Heart left ventricle (tissue), 16 donors: ENCODE data around the gene KCNQ2. TPM values are rescaled to one million over a fixed set of nuclear protein-coding genes. Genes with fewer than 3 reads are reported as not detected.

ENCODE experiments used
- ATAC-seq, 4 donors: fragments of 200-7000 bp; cut with Tn5 transposase; one replicate each; pipeline ENCODE4 v1.9.1; 2020 to 2022; ENCODE audit warnings: moderate library complexity in 4 of 4, mild to moderate bottlenecking in 3 of 4, moderate number of reproducible peaks in 1 of 4
- DNase-seq, 5 donors: peaks; one replicate each; pipeline ENCODE4 v3.0.0-alpha.2; 2020
- H3K27ac ChIP-seq, 12 donors: fragments of 200-600 bp; sonication (generic) in 4 of 12; one replicate each; pipeline versions ENCODE4 v1.5.0 to v1.8.0; 2016 to 2022; ENCODE audit warnings: mild to moderate bottlenecking in 2 of 12
- H3K27me3 ChIP-seq, 9 donors: fragments of 200-600 bp; sonication (generic) in 2 of 9; one replicate each; pipeline versions ENCODE4 v1.5.1 to v1.8.0; 2016 to 2022; ENCODE audit warnings: mild to moderate bottlenecking in 3 of 9
- H3K36me3 ChIP-seq, 9 donors: fragments of 200-600 bp; sonication (generic) in 2 of 9; one replicate each; pipeline versions ENCODE4 v1.5.0 to v1.8.0; 2018 to 2022; ENCODE audit warnings: mild to moderate bottlenecking in 2 of 9
- H3K4me1 ChIP-seq, 12 donors: fragments of 200-600 bp; sonication (generic) in 4 of 12; one replicate each; pipeline versions ENCODE4 v1.5.0 to v1.8.0; 2016 to 2022; ENCODE audit warnings: mild to moderate bottlenecking in 3 of 12
- H3K4me3 ChIP-seq, 12 donors: fragments of 200-600 bp; sonication (generic) in 4 of 12; one replicate each; pipeline versions ENCODE4 v1.5.0 to v1.8.0; 2017 to 2022; ENCODE audit warnings: mild to moderate bottlenecking in 9 of 12, moderate library complexity in 4 of 12
- H3K9me3 ChIP-seq, 12 donors: fragments of 200-600 bp; sonication (generic) in 4 of 12; one replicate each; pipeline versions ENCODE4 v1.5.0 to v1.8.0; 2016 to 2022; ENCODE audit warnings: mild to moderate bottlenecking in 1 of 12
- POLR2A ChIP-seq, 2 donors: fragments of 450-650 bp; IDR thresholded peaks; one replicate each; pipeline ENCODE4 v1.6.1; 2017; ENCODE audit warnings: antibody characterized with exemption in 2 of 2, mild to moderate bottlenecking in 2 of 2, moderate library complexity in 2 of 2
- WGBS, 4 donors: extraction: QIAGEN DNeasy Blood & Tissue Kit in 2 of 4; methylation state at CpG; one replicate each; pipeline versions ENCODE4 v1.1.5 to v1.1.7; 2013 to 2018; 5-methylcytosine and 5-hydroxymethylcytosine counted together
- intact Hi-C, 10 donors: fragments of 100-400 bp; cut with DNase I; formaldehyde crosslinking; loops; one replicate each; pipeline versions ENCODE4 v1.11.1 to v1.14.2; 2022
- polyA plus RNA-seq, 2 donors: library from polyadenylated mRNA; stranded (reverse); fragments of 200-250 nt; gene quantifications; one replicate each; pipeline ENCODE4 v1.2.3, GENCODE V29; 2013
- total RNA-seq, 9 donors: library from RNA; depleted of rRNA in 2 of 9; stranded (reverse); fragments of >200 nt in 2 of 9; fragmentation: NEBNext Ultra II Directional in 3 of 9; extraction: Animal tissue kit (Norgen Biotek cat#: 25700) in 3 of 9; gene quantifications; one replicate each; pipeline versions ENCODE4 v1.1.0 to v1.2.4, GENCODE V29; 2016 to 2023
- TF ChIP-seq, protein P1 (sequence below), 12 donors: fragments of 200-600 bp; sonication (generic) in 4 of 12; IDR thresholded peaks; one replicate each; pipeline versions ENCODE4 v1.5.0 to v1.8.0; 2018 to 2022; ENCODE audit warnings: antibody characterized with exemption in 12 of 12, mild to moderate bottlenecking in 5 of 12
- donor health status: ischemic (EF 13 %, LVEDD 7.1; RV severe dilation, severe dysfunction).
- donor health status: healthy with polysubstance abuse.
- donor health status: DM: no; HTN: yes; CAD: no.
- donor health status: DM: no; HTN: no; CAD: no.
- donor health status: ischemic (EF 25% LVEDD 6.9; RV normal size, moderate dysfunction).
- donor health status: ischemic (EF 25% LVEDD 5.7; RV mildly dilated, moderate dysfunction).
- donor health status: healthy.
- donor health status: DM: yes; HTN: yes; CAD: no.
- donor health status: ischemic (EF 35%, LVEDD 5.7; RV mildly dilated, moderate dysfunction).
- donor health status: nonischemic (EF 11% LVEDD 7.7; RV severe dilation, severe dysfunction).
- donor health status: DM: yes; HTN: yes; CAD: no.
- donor health status: PGD.
- donor health status: ischemic (EF 29% LVEDD 5.4; RV normal size, mild dysfunction).
- donor health status: nonischemic (EF 23%, LVEDD 6.1; RV moderate dilation, normal function).

KCNQ2 gene
- total and polyA plus RNA-seq, 11 donors = 0.06 to 2.6 (median 0.65) TPM; not detected in 7

DNA sequence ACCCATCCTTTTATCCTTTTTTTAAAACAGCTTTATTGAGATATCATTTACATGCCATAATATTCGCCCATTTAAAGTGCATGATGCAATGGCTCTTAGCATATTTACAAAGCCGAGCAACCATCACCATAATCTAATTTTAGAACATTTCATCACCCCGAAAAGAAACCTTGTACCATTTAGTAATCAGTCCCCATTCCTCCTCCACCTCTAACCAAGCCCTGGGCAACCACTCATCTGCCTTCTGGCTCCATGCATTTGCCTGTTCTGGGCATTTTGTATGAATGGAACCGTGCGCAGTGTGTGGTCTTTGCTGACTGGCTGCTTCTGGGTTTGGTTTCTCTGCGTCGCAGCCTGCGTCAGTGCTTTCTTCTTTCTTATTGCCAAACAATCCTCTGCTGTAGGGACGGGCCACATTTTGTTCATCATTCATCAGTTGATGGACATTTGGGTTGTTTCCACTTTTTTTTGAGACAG, 36.7 kb upstream of the KCNQ2 start:
- peak; percentile 42 to 87 (median 76) for ATAC-seq
- Histone ChIP-seq H3K27me3 (peaks cover 0 to 7% (median 0%) of the 10 kb centered on the region in 9 donors), H3K9me3 (peaks cover 0 to 17% (median 3%) of the 10 kb centered on the region in 12 donors), H3K36me3 (no peaks in the 10 kb centered on the region), H3K27ac (peak overlapping the region in 4 of 12 donors; percentile 30 to 60 (median 52)), H3K4me1 (no peaks in the 10 kb centered on the region), H3K4me3 (no peak overlapping the region)
- intact Hi-C loops = no loop called here
- peak in 1 of 5 donors; percentile 8 for DNase-seq
- TF ChIP-seq, protein P1, sequence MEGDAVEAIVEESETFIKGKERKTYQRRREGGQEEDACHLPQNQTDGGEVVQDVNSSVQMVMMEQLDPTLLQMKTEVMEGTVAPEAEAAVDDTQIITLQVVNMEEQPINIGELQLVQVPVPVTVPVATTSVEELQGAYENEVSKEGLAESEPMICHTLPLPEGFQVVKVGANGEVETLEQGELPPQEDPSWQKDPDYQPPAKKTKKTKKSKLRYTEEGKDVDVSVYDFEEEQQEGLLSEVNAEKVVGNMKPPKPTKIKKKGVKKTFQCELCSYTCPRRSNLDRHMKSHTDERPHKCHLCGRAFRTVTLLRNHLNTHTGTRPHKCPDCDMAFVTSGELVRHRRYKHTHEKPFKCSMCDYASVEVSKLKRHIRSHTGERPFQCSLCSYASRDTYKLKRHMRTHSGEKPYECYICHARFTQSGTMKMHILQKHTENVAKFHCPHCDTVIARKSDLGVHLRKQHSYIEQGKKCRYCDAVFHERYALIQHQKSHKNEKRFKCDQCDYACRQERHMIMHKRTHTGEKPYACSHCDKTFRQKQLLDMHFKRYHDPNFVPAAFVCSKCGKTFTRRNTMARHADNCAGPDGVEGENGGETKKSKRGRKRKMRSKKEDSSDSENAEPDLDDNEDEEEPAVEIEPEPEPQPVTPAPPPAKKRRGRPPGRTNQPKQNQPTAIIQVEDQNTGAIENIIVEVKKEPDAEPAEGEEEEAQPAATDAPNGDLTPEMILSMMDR (IDR thresholded peaks at IDR 0.05) = no peak
- TF ChIP-seq POLR2A (IDR thresholded peaks at IDR 0.05) = no peak
- 75 to 80% (median 79%) methylated on average over 9 of the region's 9 CpGs for WGBS, 4 donors

DNA sequence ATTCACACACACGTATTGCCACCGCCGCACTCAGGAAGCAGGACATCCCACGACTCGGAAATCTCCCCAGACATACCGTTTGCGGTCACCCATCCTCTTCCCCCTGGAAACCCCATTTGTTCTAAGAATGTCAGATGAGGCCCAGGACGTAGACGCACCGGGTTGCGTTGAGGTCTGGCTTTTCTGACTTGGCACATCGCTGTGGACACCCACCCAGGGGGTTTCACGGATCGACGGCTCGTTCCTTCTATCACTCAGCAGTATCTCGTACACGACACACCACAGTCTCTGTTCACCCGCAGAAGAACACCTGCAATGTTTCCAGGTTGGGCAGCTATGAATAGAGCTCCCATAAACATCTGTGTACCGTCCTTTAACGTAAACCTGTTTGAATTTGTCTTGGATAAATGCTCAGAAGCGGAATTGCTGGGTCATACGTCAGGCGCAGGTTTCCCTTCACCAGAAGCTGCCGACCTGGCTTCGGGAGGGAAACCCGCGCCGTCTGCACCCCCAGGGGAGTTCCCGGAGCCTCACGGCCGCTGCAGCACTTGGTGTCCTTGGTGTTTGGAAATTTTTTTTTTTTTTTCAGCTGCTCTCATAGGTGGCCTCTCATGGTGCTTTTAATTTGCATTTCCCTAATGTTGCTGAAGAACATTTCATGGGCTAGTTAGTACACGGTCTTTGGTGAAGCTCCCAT, 35.8 kb upstream of the KCNQ2 start:
- Histone ChIP-seq H3K4me1 (no peaks in the 10 kb centered on the region), H3K36me3 (no peaks in the 10 kb centered on the region), H3K4me3 (no peak overlapping the region), H3K27ac (no peak overlapping the region), H3K9me3 (peaks cover 0 to 19% (median 3%) of the 10 kb centered on the region in 12 donors), H3K27me3 (peaks cover 0 to 7% (median 0%) of the 10 kb centered on the region in 9 donors)
- ATAC-seq (no peak), DNase-seq (peak in 1 of 5 donors; percentile 12)
- intact Hi-C loops = no loop called here
- WGBS, 4 donors = 89 to 92% (median 89%) methylated on average over 33 of the region's 33 CpGs
- TF ChIP-seq POLR2A (IDR thresholded peaks at IDR 0.05) = no peak
- TF ChIP-seq, protein P1 (IDR thresholded peaks at IDR 0.05) = no peak

DNA sequence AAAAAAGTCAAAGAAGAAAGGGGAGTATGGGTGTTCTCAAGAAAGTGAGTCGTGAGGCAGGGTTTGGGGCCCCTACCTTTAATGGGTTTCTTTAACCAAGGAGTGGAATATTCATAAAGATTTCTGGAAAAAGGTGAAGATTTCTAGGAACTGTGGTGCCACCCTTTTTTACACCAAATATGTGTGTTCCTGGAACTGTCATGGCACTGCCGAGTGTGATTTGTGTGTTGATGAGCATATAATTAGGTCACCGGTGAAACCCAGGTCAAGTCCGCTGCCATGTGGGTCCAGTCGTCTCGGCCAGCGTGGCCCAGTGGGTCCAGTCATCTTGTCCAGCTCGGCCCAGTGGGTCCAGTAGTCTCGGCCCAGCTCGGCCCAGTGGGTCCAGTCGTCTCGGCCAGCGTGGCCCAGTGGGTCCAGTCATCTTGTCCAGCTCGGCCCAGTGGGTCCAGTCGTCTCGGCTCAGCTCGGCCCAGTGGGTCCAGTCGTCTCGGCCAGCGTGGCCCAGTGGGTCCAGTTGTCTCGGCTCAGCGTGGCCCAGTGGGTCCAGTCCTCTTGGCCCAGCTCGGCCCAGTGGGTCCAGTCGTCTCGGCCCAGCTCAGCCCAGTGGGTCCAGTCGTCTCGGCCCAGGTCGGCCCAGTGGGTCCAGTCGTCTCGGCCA, 34.8 kb upstream of the KCNQ2 start:
- TF ChIP-seq, protein P1 (IDR thresholded peaks at IDR 0.05) = no peak
- 92 to 96% (median 95%) methylated on average over 18 to 30 of the region's 30 CpGs for WGBS, 4 donors
- peaks cover 0 to 13% (median 0%) of the 10 kb centered on the region in 9 donors for H3K27me3 ChIP-seq
- intact Hi-C loops = no loop called here
- H3K27ac ChIP-seq = no peak overlapping the region
- ATAC-seq = no peak
- peak in 1 of 5 donors; percentile 13 for DNase-seq
- peaks cover 0 to 6% (median 3%) of the 10 kb centered on the region in 12 donors for H3K4me1 ChIP-seq
- no peaks in the 10 kb centered on the region for H3K36me3 ChIP-seq
- H3K9me3 ChIP-seq = peaks cover 0 to 19% (median 3%) of the 10 kb centered on the region in 12 donors
- H3K4me3 ChIP-seq = no peak overlapping the region

DNA sequence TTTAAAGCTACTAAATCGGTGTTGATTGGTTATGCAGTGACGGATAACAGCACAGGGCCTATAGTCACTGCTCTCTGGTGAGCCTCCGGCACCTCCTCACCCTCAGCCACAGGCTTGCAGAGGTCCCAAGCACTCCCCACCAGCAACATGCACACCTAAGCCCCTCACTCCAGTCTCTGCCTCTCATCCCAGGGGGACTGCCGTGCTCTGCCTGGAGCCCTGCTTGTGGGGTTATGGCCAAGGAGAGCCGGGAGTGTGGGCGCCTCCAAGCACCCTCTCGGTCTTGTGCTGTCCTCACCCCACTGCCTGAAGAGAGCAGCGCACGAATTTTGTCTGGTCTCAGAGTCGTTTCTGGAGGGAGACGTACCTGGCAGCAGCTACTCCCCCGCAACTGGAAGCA, 33.3 kb upstream of the KCNQ2 start:
- H3K27ac ChIP-seq = no peak overlapping the region
- 74 to 91% (median 84%) methylated on average over 12 of the region's 12 CpGs for WGBS, 4 donors
- H3K4me3 ChIP-seq = no peak overlapping the region
- peaks cover 0 to 21% (median 10%) of the 10 kb centered on the region in 12 donors for H3K4me1 ChIP-seq
- TF ChIP-seq, protein P1 (IDR thresholded peaks at IDR 0.05) = no peak
- no peak for TF ChIP-seq POLR2A (IDR thresholded peaks at IDR 0.05)
- peaks cover 0 to 19% (median 3%) of the 10 kb centered on the region in 12 donors for H3K9me3 ChIP-seq
- H3K27me3 ChIP-seq = peaks cover 0 to 16% (median 0%) of the 10 kb centered on the region in 9 donors
- H3K36me3 ChIP-seq = no peaks in the 10 kb centered on the region
- intact Hi-C loops = no loop called here
- peak in 1 of 5 donors; percentile 18 for DNase-seq
- no peak for ATAC-seq
